ENCODE results near the gene CACNA2D4.

- TF ChIP-seq, protein P1, sequence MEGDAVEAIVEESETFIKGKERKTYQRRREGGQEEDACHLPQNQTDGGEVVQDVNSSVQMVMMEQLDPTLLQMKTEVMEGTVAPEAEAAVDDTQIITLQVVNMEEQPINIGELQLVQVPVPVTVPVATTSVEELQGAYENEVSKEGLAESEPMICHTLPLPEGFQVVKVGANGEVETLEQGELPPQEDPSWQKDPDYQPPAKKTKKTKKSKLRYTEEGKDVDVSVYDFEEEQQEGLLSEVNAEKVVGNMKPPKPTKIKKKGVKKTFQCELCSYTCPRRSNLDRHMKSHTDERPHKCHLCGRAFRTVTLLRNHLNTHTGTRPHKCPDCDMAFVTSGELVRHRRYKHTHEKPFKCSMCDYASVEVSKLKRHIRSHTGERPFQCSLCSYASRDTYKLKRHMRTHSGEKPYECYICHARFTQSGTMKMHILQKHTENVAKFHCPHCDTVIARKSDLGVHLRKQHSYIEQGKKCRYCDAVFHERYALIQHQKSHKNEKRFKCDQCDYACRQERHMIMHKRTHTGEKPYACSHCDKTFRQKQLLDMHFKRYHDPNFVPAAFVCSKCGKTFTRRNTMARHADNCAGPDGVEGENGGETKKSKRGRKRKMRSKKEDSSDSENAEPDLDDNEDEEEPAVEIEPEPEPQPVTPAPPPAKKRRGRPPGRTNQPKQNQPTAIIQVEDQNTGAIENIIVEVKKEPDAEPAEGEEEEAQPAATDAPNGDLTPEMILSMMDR (IDR thresholded peaks at IDR 0.05) = no peak
- no peak for TF ChIP-seq POLR2A (IDR thresholded peaks at IDR 0.05)
- no peak for TF ChIP-seq EP300 (IDR thresholded peaks at IDR 0.05)
Measured at GRCh38 chr12:1796515-1797010, 121.9 kb downstream of the CACNA2D4 start.
